ENCODE measurements around the gene SCNN1B.
"Not testable (repeated sequence)": the region's sequence is repeated elsewhere in the genome, so short reads cannot be mapped to it uniquely, and the experiment has no call there.

SCNN1B gene

DNA sequence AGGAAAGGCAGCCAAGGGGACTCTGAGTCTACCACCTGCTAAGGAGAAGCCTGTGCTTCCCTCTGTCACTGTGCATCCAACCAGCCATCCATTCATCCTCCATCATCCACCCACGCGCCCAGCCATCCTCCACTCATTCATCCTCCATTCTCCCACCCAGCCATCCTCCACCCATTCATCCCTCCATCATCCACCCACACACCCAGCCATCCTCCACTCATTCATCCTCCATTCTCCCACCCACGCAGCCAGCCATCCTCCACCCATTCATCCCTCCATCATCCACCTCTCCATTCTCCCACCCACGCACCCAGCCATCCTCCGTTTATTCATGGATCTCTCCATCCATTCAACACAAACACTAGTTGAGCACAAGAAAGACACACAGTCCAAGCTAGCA is 76.8 kb downstream of the SCNN1B start:
- in situ Hi-C loops (cut with MboI; ENCODE audit: low sequenced_read_pairs) = no loop called here

DNA sequence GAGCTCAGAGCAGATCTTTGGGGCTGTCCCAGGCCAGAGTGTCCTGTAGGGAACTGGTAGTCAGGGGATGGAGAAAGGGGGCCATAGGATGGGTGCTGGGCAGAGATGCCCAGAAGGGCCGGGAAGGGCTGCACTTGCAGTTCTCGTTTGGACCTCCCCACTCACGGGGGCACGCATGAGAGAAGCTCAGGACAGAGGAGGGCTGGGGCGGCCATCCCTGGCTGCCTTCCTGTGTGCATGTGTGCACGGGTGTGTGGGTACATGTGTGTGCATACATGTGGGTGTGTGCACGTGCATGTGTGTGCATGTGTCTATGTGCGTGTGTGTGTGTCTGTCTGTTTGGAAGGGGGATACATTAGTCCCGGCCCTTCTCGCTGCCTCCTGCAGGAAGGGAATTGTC is 77.6 kb downstream of the SCNN1B start:
- in situ Hi-C loops (cut with MboI; ENCODE audit: low sequenced_read_pairs) = no loop called here

DNA sequence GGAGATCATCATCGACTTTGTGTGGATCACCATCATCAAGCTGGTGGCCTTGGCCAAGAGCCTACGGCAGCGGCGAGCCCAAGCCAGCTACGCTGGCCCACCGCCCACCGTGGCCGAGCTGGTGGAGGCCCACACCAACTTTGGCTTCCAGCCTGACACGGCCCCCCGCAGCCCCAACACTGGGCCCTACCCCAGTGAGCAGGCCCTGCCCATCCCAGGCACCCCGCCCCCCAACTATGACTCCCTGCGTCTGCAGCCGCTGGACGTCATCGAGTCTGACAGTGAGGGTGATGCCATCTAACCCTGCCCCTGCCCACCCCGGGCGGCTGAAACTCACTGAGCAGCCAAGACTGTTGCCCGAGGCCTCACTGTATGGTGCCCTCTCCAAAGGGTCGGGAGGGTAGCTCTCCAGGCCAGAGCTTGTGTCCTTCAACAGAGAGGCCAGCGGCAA is 78.4 kb downstream of the SCNN1B start:
- in situ Hi-C loops (cut with MboI; ENCODE audit: low sequenced_read_pairs) = no loop called here

DNA sequence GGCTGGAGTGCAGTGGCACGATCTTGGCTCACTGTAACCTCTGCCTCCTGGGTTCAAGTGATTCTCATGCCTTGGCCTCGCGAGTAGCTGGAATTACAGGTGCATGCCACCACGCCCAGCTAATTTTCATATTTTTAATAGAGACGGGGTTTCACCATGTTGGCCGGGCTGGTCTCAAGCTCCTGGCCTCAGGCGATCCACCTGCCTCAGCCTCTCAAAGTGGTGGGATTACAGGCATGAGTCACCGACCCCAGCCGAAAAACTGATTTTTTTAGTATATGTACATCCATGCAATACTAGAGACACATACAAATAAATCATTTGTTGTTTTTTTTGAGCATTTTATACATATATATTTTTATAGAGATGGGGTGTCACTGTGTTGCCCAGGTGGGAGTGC is 79.6 kb downstream of the SCNN1B start:
- in situ Hi-C loops (cut with MboI; ENCODE audit: low sequenced_read_pairs) = not testable (repeated sequence)

DNA sequence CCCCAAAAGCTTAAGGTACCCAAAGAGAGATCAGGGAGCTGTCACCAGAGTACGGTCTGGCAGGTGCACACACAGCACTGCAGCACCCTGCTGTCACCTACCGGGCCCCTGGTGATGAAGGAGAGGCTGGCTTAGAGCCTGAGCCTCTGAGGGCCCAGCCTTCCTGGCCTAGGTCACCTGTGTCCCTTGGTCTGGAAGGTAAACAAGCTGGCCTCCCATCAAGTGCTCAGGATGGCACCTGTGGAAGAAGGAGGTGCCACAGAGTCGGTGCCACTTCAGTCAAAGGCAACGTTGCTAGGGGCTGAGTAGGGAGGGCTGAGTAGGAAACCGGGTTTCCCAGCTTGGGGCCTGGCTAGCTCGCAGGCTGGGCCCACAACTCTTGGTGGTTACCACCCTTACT is 80.2 kb downstream of the SCNN1B start:
- in situ Hi-C loops (cut with MboI; ENCODE audit: low sequenced_read_pairs) = no loop called here

DNA sequence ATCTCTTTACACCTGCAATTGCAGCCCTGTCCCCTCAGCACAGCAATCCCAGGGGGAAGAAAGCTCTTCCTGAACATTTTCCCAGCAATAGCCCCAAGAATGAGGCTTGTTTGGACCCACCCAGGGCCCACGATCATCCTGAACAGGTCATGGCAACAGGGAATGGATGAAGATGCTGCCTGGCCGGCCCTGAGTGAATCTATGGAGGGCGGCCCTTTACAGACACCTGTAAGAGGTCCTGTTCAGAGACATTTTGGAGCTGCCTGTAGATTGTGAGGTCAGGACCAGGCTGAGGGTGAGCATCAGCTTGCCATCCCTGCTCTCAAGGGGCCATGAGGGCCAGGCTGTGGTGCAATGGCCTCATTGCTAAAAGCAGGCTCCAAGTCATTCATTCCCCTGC is 81.8 kb downstream of the SCNN1B start:
- in situ Hi-C loops (cut with MboI; ENCODE audit: low sequenced_read_pairs) = no loop called here

DNA sequence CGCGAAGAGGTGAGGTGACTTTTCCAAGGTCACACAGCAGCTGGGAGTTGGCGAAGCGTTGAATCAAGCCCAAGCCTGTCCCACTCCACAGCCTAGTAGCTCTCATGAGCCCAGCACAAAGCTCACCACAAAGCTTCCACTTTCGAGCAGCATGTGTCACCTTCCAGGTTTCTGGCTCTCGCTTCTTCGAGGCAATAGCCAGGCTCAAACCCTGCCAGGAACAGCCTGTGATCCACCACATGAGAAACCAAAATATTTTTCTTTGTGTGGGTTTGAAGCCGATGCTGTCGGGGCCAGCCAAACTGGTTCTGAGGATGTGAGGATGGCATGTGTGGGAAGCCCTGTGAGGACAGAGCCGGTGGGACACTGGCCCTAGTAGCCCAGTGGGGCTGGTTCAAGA is 82.8 kb downstream of the SCNN1B start:
- in situ Hi-C loops (cut with MboI; ENCODE audit: low sequenced_read_pairs) = no loop called here

DNA sequence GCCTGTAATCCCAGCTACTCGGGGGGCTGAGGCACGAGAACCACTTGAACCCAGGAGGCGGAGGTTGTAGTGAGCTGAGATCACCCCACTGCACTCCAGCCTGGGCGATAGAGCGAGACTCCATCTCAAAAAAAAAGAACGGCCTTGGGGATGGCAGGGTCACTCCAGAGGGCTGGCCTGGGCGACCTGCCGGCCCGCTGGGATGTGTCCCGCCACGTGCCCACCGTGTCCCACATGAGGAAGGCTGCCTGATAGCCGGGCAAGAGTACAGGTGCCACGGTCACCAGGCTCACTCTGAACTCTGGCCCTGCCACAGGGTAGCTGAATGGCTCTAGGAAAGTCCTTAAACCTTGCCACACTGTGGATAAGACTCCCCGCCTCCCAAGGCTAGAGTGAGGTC is 83.3 kb downstream of the SCNN1B start:
- in situ Hi-C loops (cut with MboI; ENCODE audit: low sequenced_read_pairs) = no loop called here

DNA sequence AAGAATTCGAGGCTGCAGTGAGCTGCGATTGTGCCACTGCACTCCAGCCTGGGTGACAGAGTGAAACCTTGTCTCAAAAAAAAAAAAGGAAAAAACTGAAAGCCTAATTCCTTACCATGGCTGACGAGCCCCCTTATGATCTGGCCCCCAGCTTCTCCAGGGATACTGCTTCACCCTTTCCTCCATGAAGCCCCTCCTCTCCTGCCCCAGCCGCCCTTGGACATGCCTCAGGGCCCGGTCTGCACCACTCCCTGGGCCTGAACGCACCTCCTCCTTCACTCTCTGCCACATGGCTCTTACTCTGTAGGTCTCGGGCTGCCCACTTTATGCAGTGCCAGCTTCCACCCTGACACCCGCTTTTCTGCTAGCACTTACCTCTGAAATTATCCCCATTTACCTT is 85.6 kb downstream of the SCNN1B start:
- in situ Hi-C loops (cut with MboI; ENCODE audit: low sequenced_read_pairs) = no loop called here

DNA sequence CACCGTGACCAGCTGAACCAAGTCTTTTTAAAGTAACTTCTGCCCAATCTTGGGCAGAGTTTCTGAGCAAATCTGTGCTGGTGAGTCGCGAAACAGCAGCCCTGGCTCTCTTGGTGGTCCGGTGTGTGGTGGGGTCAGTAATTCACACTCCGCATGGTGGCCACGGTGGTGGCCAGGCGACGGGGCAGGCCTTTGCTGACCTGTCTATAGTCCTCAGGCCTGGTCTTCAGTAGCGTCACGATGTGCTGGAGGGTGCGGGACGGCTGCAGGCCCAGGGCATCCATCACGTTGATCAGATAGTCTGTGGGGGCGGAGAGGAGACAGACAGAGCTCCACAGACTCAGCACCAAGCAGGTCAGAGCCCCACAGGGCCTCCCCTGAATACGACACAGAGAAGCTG is 86.7 kb downstream of the SCNN1B start:
- in situ Hi-C loops (cut with MboI; ENCODE audit: low sequenced_read_pairs) = no loop called here

DNA sequence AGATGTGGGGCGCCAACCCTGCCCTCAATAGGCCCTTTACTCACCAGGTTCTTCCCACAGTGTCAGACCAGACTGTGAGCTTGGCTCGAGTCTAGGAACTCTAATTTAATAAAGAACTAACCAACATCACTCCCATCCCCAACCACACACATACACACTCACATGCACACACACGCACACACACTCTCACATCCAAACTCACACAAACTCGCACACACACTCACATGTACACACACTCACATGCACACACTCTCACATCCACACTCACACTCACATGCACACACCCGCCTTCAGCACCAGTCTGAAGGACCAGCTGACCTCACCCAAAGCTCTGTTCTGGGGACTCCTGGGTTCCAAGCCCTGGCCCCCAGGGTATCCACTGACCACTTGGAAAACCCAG is 87.1 kb downstream of the SCNN1B start:
- in situ Hi-C loops (cut with MboI; ENCODE audit: low sequenced_read_pairs) = no loop called here

DNA sequence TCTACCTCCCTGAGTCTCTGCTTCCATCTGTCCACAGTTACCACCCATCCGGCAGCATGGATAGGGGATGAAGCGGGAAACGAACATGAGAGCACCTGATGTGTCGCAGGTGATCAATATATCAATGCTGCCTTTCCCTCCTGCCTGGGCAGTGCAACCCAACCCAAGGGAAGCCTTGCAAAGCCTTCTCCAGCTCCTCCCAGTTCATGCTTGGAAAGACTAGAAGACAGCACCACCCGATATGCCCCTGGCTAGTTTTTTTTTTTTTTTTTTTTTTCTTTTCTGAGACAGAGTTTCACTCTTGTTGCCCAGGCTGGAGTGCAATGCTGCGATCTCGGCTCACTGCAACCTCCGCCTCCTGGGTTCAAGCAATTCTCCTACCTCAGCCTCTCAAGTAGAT is 87.8 kb downstream of the SCNN1B start:
- in situ Hi-C loops (cut with MboI; ENCODE audit: low sequenced_read_pairs) = not testable (repeated sequence)

DNA sequence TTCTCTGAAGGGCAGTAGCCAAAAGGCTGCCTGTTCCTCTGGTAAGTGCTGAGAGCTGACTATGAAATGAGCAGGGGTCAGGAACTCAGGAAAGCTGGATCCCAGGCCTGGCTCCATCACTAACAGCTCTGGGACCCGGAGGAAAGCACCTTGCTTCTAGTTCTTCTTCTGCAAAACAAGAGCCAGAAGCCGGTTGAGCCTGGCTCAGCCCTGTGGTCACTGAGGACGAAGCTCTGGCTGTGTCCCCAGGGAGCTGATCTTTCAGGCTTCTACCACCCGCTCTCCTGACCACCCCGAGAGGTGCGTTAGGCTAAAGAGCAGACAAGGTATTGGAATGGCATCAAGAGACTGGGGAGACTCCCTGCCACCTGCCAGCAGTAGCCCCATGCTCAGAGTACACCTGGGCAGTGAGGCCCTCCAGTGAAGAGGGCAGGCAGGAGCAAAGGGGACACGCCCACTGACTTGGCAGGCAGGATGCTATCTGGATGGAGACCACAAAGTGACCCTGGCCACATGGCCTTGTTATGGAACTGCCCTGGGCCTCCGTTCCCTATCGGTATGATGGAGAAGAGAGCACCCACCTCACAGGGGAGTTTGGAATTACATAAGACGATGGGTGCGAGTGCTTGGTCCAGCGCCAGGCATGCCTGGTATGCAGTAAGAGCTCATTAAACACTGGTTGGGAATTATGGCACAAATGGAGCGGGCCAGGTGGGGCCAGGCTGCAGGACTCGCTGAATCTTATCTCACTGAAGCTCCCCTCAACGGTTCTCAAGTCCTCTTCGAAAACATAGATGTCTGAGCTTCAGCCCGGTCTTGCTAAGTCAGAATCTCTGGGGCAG is 89.5 kb downstream of the SCNN1B start:
- in situ Hi-C loops (cut with MboI; ENCODE audit: low sequenced_read_pairs) = no loop called here

DNA sequence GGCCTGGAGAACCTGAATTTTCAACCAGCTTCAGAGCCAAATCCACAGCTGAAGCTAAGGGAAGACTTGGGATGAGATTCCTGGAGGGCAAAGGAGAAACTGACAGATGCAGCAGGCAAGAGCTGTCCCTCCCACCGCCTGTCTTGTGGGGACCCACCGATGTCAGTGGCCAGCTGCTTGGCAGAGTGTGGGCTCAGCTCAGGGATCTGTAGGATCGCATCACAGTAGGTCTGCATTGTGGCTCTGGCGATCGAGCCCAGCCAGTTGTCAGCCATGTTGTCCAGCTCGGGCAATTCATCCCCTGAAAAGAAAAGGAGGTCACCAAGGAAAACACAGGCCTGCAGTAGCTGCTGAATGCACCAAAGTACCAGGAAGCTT is 90.1 kb downstream of the SCNN1B start:
- in situ Hi-C loops (cut with MboI; ENCODE audit: low sequenced_read_pairs) = no loop called here

DNA sequence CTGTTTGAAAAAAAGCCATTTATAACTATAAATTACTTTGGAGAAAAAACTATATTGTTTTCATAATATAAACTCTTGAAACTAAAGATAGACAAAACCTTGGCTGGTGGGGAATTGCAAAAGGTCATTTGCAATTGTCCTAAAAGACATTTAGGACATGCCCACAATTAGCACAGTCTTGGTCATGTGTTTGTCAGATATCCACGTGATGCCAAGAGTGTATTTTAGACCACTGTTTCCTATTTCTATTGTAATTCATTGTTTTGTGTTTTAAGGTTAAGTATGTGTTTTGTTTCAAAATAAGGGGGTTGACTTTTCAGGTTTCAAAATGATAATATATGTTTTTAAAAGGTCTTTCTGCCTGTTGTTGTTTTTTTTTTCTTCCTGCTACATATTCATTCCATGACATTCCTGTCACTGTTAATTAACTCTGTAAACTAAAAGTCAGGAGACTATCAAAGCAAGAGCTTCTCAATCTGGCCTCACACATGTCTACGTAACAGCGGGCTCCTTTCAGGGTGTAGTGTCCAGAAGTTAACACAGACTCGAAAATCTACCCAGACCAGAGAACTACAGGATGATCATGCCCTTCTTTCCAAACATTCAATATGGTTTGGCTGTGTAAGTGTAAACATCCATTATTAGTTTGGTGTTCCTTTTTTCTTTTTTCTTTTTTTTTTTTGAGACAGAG is 92.2 kb downstream of the SCNN1B start:
- in situ Hi-C loops (cut with MboI; ENCODE audit: low sequenced_read_pairs) = no loop called here

DNA sequence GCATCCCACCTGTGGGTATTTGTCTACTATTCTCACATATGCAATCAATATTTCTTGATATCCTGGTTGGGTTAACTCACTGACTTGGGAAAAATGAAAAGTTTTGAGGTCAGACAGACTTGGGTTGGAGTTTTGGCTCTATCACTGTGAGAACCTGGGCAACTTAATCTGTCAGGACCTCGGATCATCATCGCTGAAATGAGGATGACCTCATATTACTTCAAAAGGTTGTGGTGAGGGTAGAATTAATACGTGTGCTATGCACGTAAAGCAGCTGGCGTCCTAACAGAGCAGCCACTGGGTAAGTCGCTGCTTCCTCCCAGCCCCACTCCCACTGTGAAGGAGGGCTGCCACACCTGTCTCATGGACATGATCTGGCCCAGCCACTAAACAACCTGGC is 93.6 kb downstream of the SCNN1B start:
- in situ Hi-C loops (cut with MboI; ENCODE audit: low sequenced_read_pairs) = no loop called here

DNA sequence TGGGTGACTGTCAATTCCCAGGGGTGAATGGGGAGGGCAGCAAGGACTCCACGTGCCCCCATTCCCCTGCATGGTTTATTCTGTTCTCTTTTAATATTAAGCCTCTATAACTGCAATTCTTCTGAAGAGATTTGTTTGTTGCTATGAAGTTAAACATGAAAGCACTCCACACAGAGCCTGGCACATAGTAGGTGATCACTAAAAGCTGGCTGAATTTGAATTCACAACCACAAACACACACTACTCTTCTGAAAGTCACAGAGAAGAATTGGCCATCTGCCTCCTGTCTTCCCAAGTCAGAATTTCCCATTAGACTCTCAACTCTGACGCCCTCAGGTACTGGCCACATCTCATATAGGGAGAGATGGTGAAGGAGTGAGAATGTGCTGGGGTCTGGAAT is 95.4 kb downstream of the SCNN1B start:
- in situ Hi-C loops (cut with MboI; ENCODE audit: low sequenced_read_pairs) = no loop called here

DNA sequence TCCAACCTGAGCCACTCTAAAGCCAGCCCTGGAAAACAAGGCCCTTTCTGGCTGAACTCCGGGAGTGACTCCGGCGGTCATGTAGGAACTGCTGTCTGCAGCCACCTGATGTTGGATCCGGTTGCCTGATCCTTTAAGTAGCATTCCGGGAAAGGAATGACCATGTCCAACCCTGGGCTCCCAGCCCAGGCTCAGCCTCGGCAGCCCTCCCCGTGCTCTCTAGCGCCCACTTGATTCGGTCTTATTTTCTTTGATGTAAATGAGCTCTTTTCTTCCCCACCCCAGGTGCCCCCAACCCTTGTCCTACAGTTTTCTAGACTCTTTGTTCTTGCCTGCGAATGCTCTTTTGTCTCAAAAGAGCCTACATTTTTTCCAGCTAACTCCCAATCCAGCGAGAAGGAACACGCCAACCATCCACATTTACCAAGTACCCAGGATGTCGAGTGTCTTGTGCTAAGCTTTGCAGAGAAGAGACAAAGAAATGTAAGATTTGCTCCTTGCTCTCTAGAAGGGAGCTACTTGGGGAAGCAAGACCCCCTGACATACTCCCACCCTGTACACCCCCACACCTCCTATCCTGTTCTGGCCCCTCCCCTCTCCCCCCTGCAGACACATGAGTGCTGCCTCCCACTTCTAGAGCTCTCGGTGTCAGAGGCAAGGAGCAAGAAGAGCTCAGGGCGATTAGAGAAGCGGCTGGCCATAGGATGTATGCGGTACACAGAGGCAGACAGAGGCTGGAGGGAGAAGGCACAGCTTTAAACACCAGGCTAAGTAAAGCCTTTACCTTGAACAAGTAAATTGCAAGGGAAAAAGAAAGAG is 97.1 kb downstream of the SCNN1B start:
- in situ Hi-C loops (cut with MboI; ENCODE audit: low sequenced_read_pairs) = no loop called here

DNA sequence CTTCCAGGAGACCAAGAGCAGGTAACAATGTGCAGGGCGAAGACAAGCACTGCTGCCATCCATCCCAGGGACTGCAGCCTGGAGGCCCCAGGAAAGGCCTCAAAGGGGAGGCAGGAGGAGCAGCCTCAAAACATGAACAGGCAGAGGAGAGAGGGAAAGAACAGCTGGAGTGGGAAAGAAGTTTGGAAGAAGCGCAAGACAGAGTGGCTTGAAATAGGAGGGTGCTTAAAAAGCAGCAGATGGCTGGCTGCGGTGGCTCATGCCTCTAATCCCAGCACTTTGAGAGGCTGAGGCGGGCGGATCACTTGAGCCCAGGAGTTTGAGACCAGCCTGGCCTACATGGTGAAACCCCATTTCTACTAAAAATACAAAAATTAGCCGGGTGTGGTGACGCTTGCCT is 98.3 kb downstream of the SCNN1B start:
- in situ Hi-C loops (cut with MboI; ENCODE audit: low sequenced_read_pairs) = not testable (repeated sequence)

DNA sequence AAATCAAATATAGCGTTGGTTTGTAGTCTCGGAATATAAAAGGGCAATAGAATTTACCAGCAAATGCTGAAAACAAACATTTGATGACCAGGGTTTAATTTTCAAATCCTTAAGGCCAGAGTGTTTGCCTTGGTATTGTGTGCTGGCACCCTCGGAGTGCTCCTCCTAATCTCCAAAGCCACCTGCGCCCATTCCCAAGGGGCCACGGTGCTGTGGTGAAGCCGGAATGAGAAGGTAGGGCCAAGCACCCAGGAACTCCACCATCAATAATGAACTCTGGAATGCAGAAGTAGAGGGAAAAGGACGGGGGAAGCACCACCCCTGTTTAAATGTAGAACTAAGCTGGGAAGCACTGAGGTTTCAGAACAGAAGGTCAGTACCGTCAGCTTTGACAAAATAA is 99.0 kb downstream of the SCNN1B start:
- in situ Hi-C loops (cut with MboI; ENCODE audit: low sequenced_read_pairs) = no loop called here

DNA sequence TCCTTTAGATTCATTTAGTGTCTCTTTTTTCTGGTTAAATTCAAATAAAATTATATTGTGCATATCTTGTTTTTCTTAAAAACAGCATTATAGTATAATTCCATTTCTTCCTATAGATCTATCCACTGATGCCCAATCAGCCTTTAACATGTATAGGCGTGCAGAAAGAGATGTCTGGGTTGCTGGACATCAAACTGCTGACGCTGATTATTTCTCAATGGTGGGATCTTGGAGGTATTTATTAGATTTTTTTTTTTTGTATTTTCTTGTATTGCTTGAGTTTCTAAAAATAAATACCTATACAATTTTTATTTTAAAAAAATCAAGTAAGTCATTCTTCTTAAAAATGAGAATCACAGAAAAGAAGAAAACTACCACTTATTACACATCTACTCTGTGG is 100.0 kb downstream of the SCNN1B start:
- in situ Hi-C loops (cut with MboI; ENCODE audit: low sequenced_read_pairs) = no loop called here

DNA sequence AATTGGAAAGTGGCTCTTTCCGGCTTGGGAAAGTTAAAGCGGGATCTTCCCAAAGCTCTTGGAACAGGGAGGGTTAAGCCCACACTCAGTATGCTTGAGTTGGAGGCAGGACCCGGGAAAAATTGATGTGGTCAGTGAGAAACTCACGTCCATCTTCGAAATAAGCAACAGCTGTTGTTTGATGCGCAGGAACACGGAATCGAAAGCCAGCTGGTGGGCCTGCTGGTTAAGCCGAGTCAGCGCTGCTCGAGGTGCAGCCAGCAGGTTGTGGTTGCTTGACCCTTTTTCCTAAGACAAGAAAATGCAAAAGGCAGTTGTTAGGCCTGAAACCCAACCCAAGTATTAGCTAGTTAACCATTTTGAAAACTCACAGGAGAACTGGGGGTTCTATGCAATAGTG is 101.4 kb downstream of the SCNN1B start:
- in situ Hi-C loops (cut with MboI; ENCODE audit: low sequenced_read_pairs) = no loop called here
